ENCODE results near the gene TNXB. TPM values are rescaled to one million over a fixed set of nuclear protein-coding genes. Genes with fewer than 3 reads are reported as not detected.

The TNXB gene
- total and polyA plus RNA-seq, 9 of the 15 experiments (the other 6 are each of a cell fraction or from before 2014, with no cell fraction given), result 0.14 to 28.1 (median 12.4) TPM

DNA sequence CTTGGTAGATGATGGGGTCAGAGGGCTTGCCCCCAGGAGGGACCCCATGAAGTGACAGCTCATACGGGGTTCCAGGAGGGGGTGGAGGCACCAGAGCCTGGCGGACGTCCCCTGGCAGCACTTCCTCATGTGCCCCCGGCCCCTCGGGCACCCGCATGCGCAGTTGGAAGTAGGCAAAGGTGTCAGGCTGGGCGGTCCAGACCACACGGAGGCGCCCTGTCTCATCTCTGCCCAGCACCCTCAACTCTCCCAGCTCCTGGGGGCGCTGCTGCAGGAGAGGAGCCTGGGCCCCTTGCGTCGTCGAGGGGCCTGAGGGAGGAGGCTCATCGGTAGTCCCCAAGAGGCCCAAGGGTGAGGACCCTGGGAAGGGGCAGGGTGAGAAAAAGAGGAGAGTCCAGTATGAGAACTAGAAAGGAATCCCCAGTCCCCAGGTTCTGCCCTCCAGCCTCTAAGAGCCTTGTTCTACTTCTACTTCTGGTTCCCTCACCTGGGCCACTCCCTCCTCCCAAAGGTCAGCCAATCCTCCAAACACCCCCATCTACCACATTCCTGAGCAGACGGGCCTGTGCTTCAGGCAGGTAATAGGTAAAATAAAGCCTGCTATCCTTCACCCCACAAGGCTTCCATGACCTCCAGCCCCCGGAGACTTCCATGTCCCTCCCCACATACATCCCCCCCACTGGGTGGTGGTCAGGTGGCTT, 23.2 kb downstream of the TNXB start:
- no peaks in the 10 kb centered on the region for H3K9me3 ChIP-seq (replicated peaks; ENCODE audit: control insufficient read depth, insufficient read depth, low read depth, low read length)
- H3K36me3 ChIP-seq (ENCODE audit: control insufficient read depth, insufficient read depth, low read length), result no peaks in the 10 kb centered on the region
- ChIA-PET CTCF (ENCODE audit: low intra/inter-chr PET ratio) (interaction anchor here (0.5 kb wide), 1 partner anchor 365 kb away, joined by 3 read pairs; no protein-coding TSS in a partner anchor), POLR2A (interaction anchor here (0.6 kb wide), 1 partner anchor 25 kb away, joined by 3 read pairs; no protein-coding TSS in a partner anchor)
- no peak overlapping the region for H3K4me2 ChIP-seq (ENCODE audit: insufficient read depth, low read length)
- H3K4me3 ChIP-seq, result no peak overlapping the region
- in situ Hi-C loops (cut with MboI) (no loop called here), intact Hi-C loops (cut with micrococcal nuclease) (no loop called here)
- no peak overlapping the region for H3K27ac ChIP-seq (ENCODE audit: extremely low read depth, low read depth, low read length)
- no peak overlapping the region; the same call in 1 of the 2 replicates for H2AFZ ChIP-seq (ENCODE audit: low read depth, low read length)
- peak; percentile 45 for ATAC-seq
- peaks cover 13 to 45% of the 10 kb centered on the region in 2 experiments for H3K27me3 ChIP-seq (ENCODE audit: control insufficient read depth in 2 of 2, insufficient read depth in 2 of 2, low read length in 2 of 2)
- no peaks in the 10 kb centered on the region for H3K79me2 ChIP-seq (ENCODE audit: control insufficient read depth, insufficient read depth, low read length)
- H3K4me1 ChIP-seq (replicated peaks in 1 of 2; ENCODE audit: control insufficient read depth in 2 of 2, insufficient read depth in 2 of 2, low read length in 2 of 2), result peaks cover 7 to 38% of the 10 kb centered on the region in 2 experiments
- no TSS peak for BruUV-seq (replicated peaks)
- WGBS (ENCODE audit: insufficient coverage, low coverage, missing lambda C conversion rate), result 11% methylated on average over 17 of the region's 17 CpGs
- H3K9me1 ChIP-seq (ENCODE audit: control insufficient read depth, insufficient read depth, low read length), result no peaks in the 10 kb centered on the region
- DNase-seq (ENCODE audit: extremely low read depth in 1 of 4, low spot score in 3 of 4), result peak; percentile 51 to 75 (median 66)
- FAIRE-seq, result no peak
- H4K20me1 ChIP-seq (replicated peaks; ENCODE audit: control insufficient read depth, insufficient read depth, low read length), result peaks cover 4% of the 10 kb centered on the region; the same call in 1 of the 2 replicates
- H3K9ac ChIP-seq (ENCODE audit: insufficient read depth in 1 of 2, low read depth in 2 of 2, low read length in 2 of 2), result no peak overlapping the region
- TF ChIP-seq NFIC (IDR thresholded peaks at IDR 0.05) (0 out of 2 replicates have a peak, but pooled peaks have one; percentile 22), ZBTB8A (IDR thresholded peaks at IDR 0.05; ENCODE audit: partially characterized antibody) (no peak), HCFC1 (IDR thresholded peaks at IDR 0.05; ENCODE audit: low read depth, low read length) (peak; percentile 17; the same call in 1 of the 2 replicates), L3MBTL2 (IDR thresholded peaks at IDR 0.05) (peak; percentile 47; the same call in 1 of the 2 replicates), YY1 (IDR thresholded peaks at IDR 0.05; ENCODE audit: borderline replicate concordance in 1 of 3, control insufficient read depth in 1 of 3, extremely low read depth in 1 of 3, insufficient read depth in 3 of 3, insufficient read length in 1 of 3, insufficient replicate concordance in 2 of 3, low read depth in 1 of 3, low read length in 2 of 3) (peak in 1 of 3 experiments; percentile 6), ZNF444 (CRISPR knock-in tag; IDR thresholded peaks at IDR 0.05) (no peak), POLR2G (IDR thresholded peaks at IDR 0.05; ENCODE audit: low read depth, low read length) (no peak), RAD21 (CRISPR knock-in tag; conservative IDR thresholded peaks at IDR 0.05 in 1 of 2, IDR thresholded peaks at IDR 0.05 in 1 of 2) (peak in 1 of 2 experiments; percentile 47; a peak in 2 of 4 replicates), ESRRA (IDR thresholded peaks at IDR 0.05; ENCODE audit: borderline replicate concordance, low read depth) (0 out of 2 replicates have a peak, but pooled peaks have one; percentile 11), TOE1 (IDR thresholded peaks at IDR 0.05; ENCODE audit: borderline replicate concordance) (no peak), TOE1 (CRISPR knock-in tag; IDR thresholded peaks at IDR 0.05; ENCODE audit: borderline replicate concordance, low read depth) (no peak), SPI1 (IDR thresholded peaks at IDR 0.05; ENCODE audit: borderline replicate concordance, low read depth, low read length) (no peak), NRF1 (conservative IDR thresholded peaks at IDR 0.05 in 1 of 2, IDR thresholded peaks at IDR 0.05 in 1 of 2) (peak; percentile 85 to 88), MTA3 (IDR thresholded peaks at IDR 0.05; ENCODE audit: borderline replicate concordance) (peak; percentile 34; the same call in 1 of the 2 replicates), ZNF445 (CRISPR knock-in tag; IDR thresholded peaks at IDR 0.05; ENCODE audit: low read depth) (no peak), SMARCE1 (IDR thresholded peaks at IDR 0.05) (0 out of 2 replicates have a peak, but pooled peaks have one; percentile 20), CHCHD3 (CRISPR knock-in tag; IDR thresholded peaks at IDR 0.05) (no peak), RB1 (IDR thresholded peaks at IDR 0.05; ENCODE audit: low read depth) (0 out of 2 replicates have a peak, but pooled peaks have one; percentile 21), CTBP1 (IDR thresholded peaks at IDR 0.05; ENCODE audit: borderline replicate concordance) (0 out of 2 replicates have a peak, but pooled peaks have one; percentile 32), NR2C2 (CRISPR knock-in tag; IDR thresholded peaks at IDR 0.05) (no peak), NR2C2 (tag; IDR thresholded peaks at IDR 0.05) (0 out of 2 replicates have a peak, but pooled peaks have one; percentile 12)
- TF ChIP-seq, protein P1, sequence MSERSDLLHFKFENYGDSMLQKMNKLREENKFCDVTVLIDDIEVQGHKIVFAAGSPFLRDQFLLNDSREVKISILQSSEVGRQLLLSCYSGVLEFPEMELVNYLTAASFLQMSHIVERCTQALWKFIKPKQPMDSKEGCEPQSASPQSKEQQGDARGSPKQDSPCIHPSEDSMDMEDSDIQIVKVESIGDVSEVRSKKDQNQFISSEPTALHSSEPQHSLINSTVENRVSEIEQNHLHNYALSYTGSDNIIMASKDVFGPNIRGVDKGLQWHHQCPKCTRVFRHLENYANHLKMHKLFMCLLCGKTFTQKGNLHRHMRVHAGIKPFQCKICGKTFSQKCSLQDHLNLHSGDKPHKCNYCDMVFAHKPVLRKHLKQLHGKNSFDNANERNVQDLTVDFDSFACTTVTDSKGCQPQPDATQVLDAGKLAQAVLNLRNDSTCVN (CRISPR knock-in tag; IDR thresholded peaks at IDR 0.05), result no peak

Data from K562 (cell line).